Activated T-cell treated with anti-CD3 and anti-CD28 coated beads, Interleukin-2, amount 50 U/mL, for 4 hours (primary cell): ENCODE measurements around the gene CIB1. TPM values are rescaled to one million over a fixed set of nuclear protein-coding genes. Genes with fewer than 3 reads are reported as not detected.
A peak's percentile ranks its signal among the peaks of the same experiment; 100 is the strongest.
"Not testable (repeated sequence)": the region's sequence is repeated elsewhere in the genome, so short reads cannot be mapped to it uniquely, and the experiment has no call there.

Source experiments
- ATAC-seq, 2 donors: fragments of 200-7000 bp; cut with Tn5 transposase; one replicate each; pipeline ENCODE4 v1.10.0; 2021
- DNase-seq: peaks from one replicate; pipeline ENCODE4 v3.0.0-alpha.2; 2020
- H3K27me3 Mint-ChIP-seq: one replicate; pipeline ENCODE4 v1.8.0; 2021; ENCODE audit warnings: low read depth, mixed read lengths
- H3K36me3 Mint-ChIP-seq: one replicate; pipeline ENCODE4 v1.8.0; 2022; ENCODE audit warnings: mixed read lengths; ENCODE audit not compliant: insufficient read depth
- H3K4me1 Mint-ChIP-seq: one replicate; pipeline ENCODE4 v1.8.0; 2021; ENCODE audit warnings: low read depth, mixed read lengths
- H3K4me3 Mint-ChIP-seq: one replicate; pipeline ENCODE4 v1.8.0; 2021; ENCODE audit warnings: mild to moderate bottlenecking, moderate library complexity, mixed read lengths
- H3K9me3 Mint-ChIP-seq: one replicate; pipeline ENCODE4 v1.8.0; 2021; ENCODE audit warnings: mixed read lengths
- total RNA-seq, 3 donors: library from RNA; stranded (reverse); gene quantifications; one replicate each; pipeline ENCODE4 v1.2.1, GENCODE V29; 2021

Gene CIB1
- total RNA-seq, result 100 to 1,000 TPM; 130 to 158 (median 151) TPM

GRCh38 chr15:90233387-90234095 lies at the start of gene CIB1:
Gene CIB1, minus strand, starts transcription at chr15:90233941. Its CDS starts 56 bp downstream, at chr15:90233885.
- Mint-ChIP-seq H3K27me3 (no peaks in the 10 kb centered on the region), H3K4me1 (peaks cover 49% of the 10 kb centered on the region), H3K9me3 (no peaks in the 10 kb centered on the region), H3K36me3 (peaks cover 28% of the 10 kb centered on the region), H3K4me3 (peak within 1 kb of the TSS; percentile 94)
- ATAC-seq, result peak; percentile 89 to 92
- peak; percentile 97 for DNase-seq

GRCh38 chr15:90281637-90282036 lies 47.9 kb upstream of the CIB1 start:
- not testable (repeated sequence) for H3K4me1 Mint-ChIP-seq, ATAC-seq, DNase-seq, H3K4me3 Mint-ChIP-seq, H3K36me3 Mint-ChIP-seq, H3K9me3 Mint-ChIP-seq, H3K27me3 Mint-ChIP-seq

GRCh38 chr15:90280743-90281142 lies 47.0 kb upstream of the CIB1 start:
- H3K4me3 Mint-ChIP-seq, H3K9me3 Mint-ChIP-seq, DNase-seq, ATAC-seq, H3K4me1 Mint-ChIP-seq, H3K27me3 Mint-ChIP-seq, H3K36me3 Mint-ChIP-seq: not testable (repeated sequence)

GRCh38 chr15:90278467-90278866 lies 44.7 kb upstream of the CIB1 start:
- H3K9me3 Mint-ChIP-seq, DNase-seq, H3K4me3 Mint-ChIP-seq, H3K4me1 Mint-ChIP-seq, H3K27me3 Mint-ChIP-seq, ATAC-seq: not testable (repeated sequence)
- H3K36me3 Mint-ChIP-seq, result peaks cover 12% of the 10 kb centered on the region

GRCh38 chr15:90271459-90272166 lies 37.9 kb upstream of the CIB1 start:
- H3K27me3 Mint-ChIP-seq, result no peaks in the 10 kb centered on the region
- peaks cover 43% of the 10 kb centered on the region for H3K36me3 Mint-ChIP-seq
- DNase-seq (no peak), ATAC-seq (no peak)
- no peak overlapping the region for H3K4me3 Mint-ChIP-seq
- peaks cover 47% of the 10 kb centered on the region for H3K4me1 Mint-ChIP-seq
- no peaks in the 10 kb centered on the region for H3K9me3 Mint-ChIP-seq

- ATAC-seq, result no peak
- H3K36me3 Mint-ChIP-seq, result peaks cover 37% of the 10 kb centered on the region
- peaks cover 49% of the 10 kb centered on the region for H3K4me1 Mint-ChIP-seq
- DNase-seq, result no peak
- H3K4me3 Mint-ChIP-seq, result no peak overlapping the region
- no peaks in the 10 kb centered on the region for H3K9me3 Mint-ChIP-seq
- no peaks in the 10 kb centered on the region for H3K27me3 Mint-ChIP-seq
Observed at GRCh38 chr15:90270502-90271150, 36.9 kb upstream of the CIB1 start.

GRCh38 chr15:90268415-90268814 lies 34.7 kb upstream of the CIB1 start:
- Mint-ChIP-seq H3K27me3 (no peaks in the 10 kb centered on the region), H3K36me3 (peaks cover 31% of the 10 kb centered on the region), H3K4me1 (peaks cover 59% of the 10 kb centered on the region), H3K9me3 (no peaks in the 10 kb centered on the region), H3K4me3 (peak overlapping the region; percentile 97)
- DNase-seq (no peak), ATAC-seq (no peak)

- H3K4me1 Mint-ChIP-seq, result peaks cover 48% of the 10 kb centered on the region
- H3K27me3 Mint-ChIP-seq, result no peaks in the 10 kb centered on the region
- ATAC-seq (no peak), DNase-seq (no peak)
- H3K4me3 Mint-ChIP-seq, result peak overlapping the region; percentile 97
- H3K9me3 Mint-ChIP-seq, result no peaks in the 10 kb centered on the region
- peaks cover 22% of the 10 kb centered on the region for H3K36me3 Mint-ChIP-seq
Observed at GRCh38 chr15:90266485-90266884, 32.7 kb upstream of the CIB1 start.

GRCh38 chr15:90266061-90266431 lies 32.3 kb upstream of the CIB1 start:
- peak overlapping the region; percentile 97 for H3K4me3 Mint-ChIP-seq
- peaks cover 19% of the 10 kb centered on the region for H3K36me3 Mint-ChIP-seq
- H3K4me1 Mint-ChIP-seq, result peaks cover 43% of the 10 kb centered on the region
- H3K9me3 Mint-ChIP-seq, result no peaks in the 10 kb centered on the region
- DNase-seq (peak; percentile 18), ATAC-seq (peak; percentile 25 to 26)
- no peaks in the 10 kb centered on the region for H3K27me3 Mint-ChIP-seq

- DNase-seq, result peak; percentile 85
- Mint-ChIP-seq H3K4me3 (peak within 1 kb of the TSS; percentile 97), H3K4me1 (peaks cover 41% of the 10 kb centered on the region), H3K9me3 (no peaks in the 10 kb centered on the region), H3K27me3 (no peaks in the 10 kb centered on the region), H3K36me3 (peaks cover 16% of the 10 kb centered on the region)
- ATAC-seq, result peak; percentile 89 to 92
Observed at GRCh38 chr15:90265271-90266060, 31.7 kb upstream of the CIB1 start, which contains the start of gene NGRN. Gene NGRN, plus strand, starts transcription at chr15:90265672. Its CDS starts 41 bp downstream, at chr15:90265713.

- Mint-ChIP-seq H3K4me1 (peaks cover 35% of the 10 kb centered on the region), H3K27me3 (no peaks in the 10 kb centered on the region), H3K9me3 (no peaks in the 10 kb centered on the region), H3K36me3 (peaks cover 9% of the 10 kb centered on the region), H3K4me3 (peak overlapping the region; percentile 97)
- DNase-seq, result peak; percentile 14
- ATAC-seq, result peak; percentile 15 to 20
Observed at GRCh38 chr15:90264671-90265070, 30.9 kb upstream of the CIB1 start.

- Mint-ChIP-seq H3K9me3 (no peaks in the 10 kb centered on the region), H3K4me1 (peaks cover 22% of the 10 kb centered on the region), H3K27me3 (no peaks in the 10 kb centered on the region), H3K4me3 (no peak overlapping the region), H3K36me3 (no peaks in the 10 kb centered on the region)
- DNase-seq (no peak), ATAC-seq (no peak)
Observed at GRCh38 chr15:90262426-90262825, 28.7 kb upstream of the CIB1 start.

- Mint-ChIP-seq H3K9me3 (no peaks in the 10 kb centered on the region), H3K36me3 (no peaks in the 10 kb centered on the region), H3K4me1 (peaks cover 16% of the 10 kb centered on the region), H3K4me3 (no peak overlapping the region), H3K27me3 (no peaks in the 10 kb centered on the region)
- ATAC-seq (no peak), DNase-seq (no peak)
Observed at GRCh38 chr15:90261811-90262210, 28.1 kb upstream of the CIB1 start.

- ATAC-seq, H3K9me3 Mint-ChIP-seq, H3K36me3 Mint-ChIP-seq, H3K4me3 Mint-ChIP-seq, DNase-seq, H3K27me3 Mint-ChIP-seq: not testable (repeated sequence)
- peaks cover 13% of the 10 kb centered on the region for H3K4me1 Mint-ChIP-seq
Observed at GRCh38 chr15:90260731-90261130, 27.0 kb upstream of the CIB1 start.
